Lung (tissue), 12 donors: ENCODE results near the gene STARD7. TPM values are rescaled to one million over a fixed set of nuclear protein-coding genes. Genes with fewer than 3 reads are reported as not detected.
A peak's percentile ranks its signal among the peaks of the same experiment; 100 is the strongest.

Source experiments
- ATAC-seq: fragments of 200-7000 bp; cut with Tn5 transposase; one replicate; pipeline ENCODE4 v1.9.1; 2020; ENCODE audit warnings: moderate number of reproducible peaks; ENCODE audit not compliant: insufficient read depth, low FRiP score
- DNase-seq, 3 donors: peaks; one replicate each; pipeline ENCODE4 v3.0.0-alpha.2; 2013 to 2017
- H3K27ac ChIP-seq, 2 donors: one replicate each; pipeline ENCODE4 v1.5.1; 2013; ENCODE audit warnings: mild to moderate bottlenecking in 2 of 2, moderate library complexity in 2 of 2, control low read depth in 1 of 2, inconsistent platforms in 1 of 2, low read depth in 1 of 2, low read length in 1 of 2
- H3K27me3 ChIP-seq, 3 donors: one replicate each; pipeline ENCODE4 v1.5.1; 2013; ENCODE audit warnings: low read length in 2 of 3; ENCODE audit not compliant: control insufficient read depth in 3 of 3, insufficient read depth in 3 of 3
- H3K36me3 ChIP-seq, 4 donors: one replicate each; pipeline ENCODE4 v1.5.1; 2013; ENCODE audit warnings: low read length in 4 of 4, mild to moderate bottlenecking in 1 of 4, moderate library complexity in 1 of 4; ENCODE audit not compliant: control insufficient read depth in 4 of 4, insufficient read depth in 4 of 4
- H3K4me1 ChIP-seq, 5 donors: one replicate each; pipeline ENCODE4 v1.5.1; 2013; ENCODE audit warnings: low read length in 5 of 5, mild to moderate bottlenecking in 2 of 5, moderate library complexity in 1 of 5; ENCODE audit not compliant: control insufficient read depth in 5 of 5, insufficient read depth in 5 of 5
- H3K4me3 ChIP-seq: one replicate; pipeline ENCODE4 v1.5.1; 2013; ENCODE audit warnings: mild to moderate bottlenecking, control low read depth, moderate library complexity
- H3K9ac ChIP-seq, 2 donors: one replicate each; pipeline ENCODE4 v1.5.1; 2013; ENCODE audit warnings: low read length in 2 of 2, control low read depth in 1 of 2; ENCODE audit not compliant: insufficient read depth in 1 of 2
- H3K9me3 ChIP-seq, 4 donors: one replicate each; pipeline ENCODE4 v1.5.1; 2013; ENCODE audit warnings: low read length in 3 of 4, mild to moderate bottlenecking in 1 of 4, moderate library complexity in 1 of 4; ENCODE audit not compliant: control insufficient read depth in 4 of 4, insufficient read depth in 3 of 4
- CTCF ChIP-seq: IDR thresholded peaks from 2 replicates; pipeline ENCODE4 v1.5.1; 2012; ENCODE audit warnings: mild to moderate bottlenecking; ENCODE audit errors: control extremely low read depth, extremely low read depth
- WGBS, 2 donors: extraction: QIAGEN DNeasy Blood & Tissue Kit; methylation state at CpG; one replicate each; pipeline ENCODE4 v1.1.7; 2013; 5-methylcytosine and 5-hydroxymethylcytosine counted together
- polyA plus RNA-seq, 2 donors: library from polyadenylated mRNA; stranded (reverse); fragments of 200-250 nt; gene quantifications; one replicate each; pipeline ENCODE4 v1.2.1, GENCODE V29; 2013
- total RNA-seq, 2 donors: library from RNA; depleted of rRNA in 1 of 2; stranded (reverse); fragments of >200 nt in 1 of 2; gene quantifications; one replicate each; pipeline ENCODE4 v1.2.1, GENCODE V29; 2014 to 2021
- donor health status: control.
- donor health status: control.
- donor health status: Bipolar disorder and iron deficiency.
- donor health status: healthy.
- donor health status: DM: yes; HTN: yes; CAD: no.

Gene STARD7
- total and polyA plus RNA-seq, 4 donors: 52.2 to 141 (median 92.9) TPM

DNA sequence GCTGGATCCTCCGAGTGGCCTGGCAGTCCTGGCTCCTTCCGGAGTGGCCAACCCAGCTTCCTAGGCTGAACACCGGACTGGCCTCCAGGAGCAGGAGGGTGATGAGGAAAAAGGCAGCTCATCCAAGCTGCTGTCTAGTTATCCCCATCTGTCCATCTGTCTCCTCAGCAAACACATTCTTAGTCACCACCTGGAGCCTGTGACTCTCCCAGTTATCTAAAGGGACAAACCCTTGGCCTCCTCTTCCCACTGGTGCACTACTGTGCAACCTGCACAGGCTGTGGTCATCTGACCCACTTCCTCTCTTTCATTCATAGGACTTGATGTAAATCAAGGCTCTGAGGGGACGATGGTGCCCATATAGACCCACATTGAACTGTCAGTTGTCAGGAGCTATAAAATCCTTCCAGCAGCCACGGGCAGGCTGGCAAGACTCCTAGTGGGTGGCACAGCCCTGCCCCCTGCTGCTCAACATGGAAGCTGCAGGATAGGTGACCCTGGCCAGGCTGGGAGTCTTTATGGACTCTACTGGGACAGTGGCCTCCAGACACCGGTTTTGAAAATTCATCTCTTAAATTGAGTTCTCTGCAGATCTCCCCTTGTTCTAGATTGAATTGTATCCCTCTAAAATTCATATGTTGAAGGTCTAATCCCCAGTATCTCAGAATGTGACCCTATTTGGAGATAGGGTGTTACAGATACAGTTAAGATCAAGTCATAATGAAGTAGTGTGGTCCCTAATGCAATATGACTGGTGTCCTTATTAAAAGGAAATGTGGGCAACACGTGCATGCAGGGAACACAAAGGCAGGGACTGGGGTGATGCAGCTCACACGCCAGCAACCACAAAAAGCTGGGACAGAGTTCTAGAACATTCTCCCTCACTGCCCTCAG, 34.1 kb downstream of the STARD7 start:
- H3K36me3 ChIP-seq: no peaks in the 10 kb centered on the region
- no peaks in the 10 kb centered on the region for H3K27me3 ChIP-seq
- DNase-seq (peak; percentile 64 to 72 (median 65)), ATAC-seq (peak; percentile 86)
- 50 to 51% methylated on average over 8 of the region's 8 CpGs for WGBS, 2 donors
- no peak overlapping the region for H3K9ac ChIP-seq
- peaks cover 0 to 3% (median 1%) of the 10 kb centered on the region in 4 donors for H3K9me3 ChIP-seq
- peaks cover 0 to 5% (median 0%) of the 10 kb centered on the region in 5 donors for H3K4me1 ChIP-seq
- peak; percentile 87 for TF ChIP-seq CTCF
- no peak overlapping the region for H3K4me3 ChIP-seq
- H3K27ac ChIP-seq: no peak overlapping the region

DNA sequence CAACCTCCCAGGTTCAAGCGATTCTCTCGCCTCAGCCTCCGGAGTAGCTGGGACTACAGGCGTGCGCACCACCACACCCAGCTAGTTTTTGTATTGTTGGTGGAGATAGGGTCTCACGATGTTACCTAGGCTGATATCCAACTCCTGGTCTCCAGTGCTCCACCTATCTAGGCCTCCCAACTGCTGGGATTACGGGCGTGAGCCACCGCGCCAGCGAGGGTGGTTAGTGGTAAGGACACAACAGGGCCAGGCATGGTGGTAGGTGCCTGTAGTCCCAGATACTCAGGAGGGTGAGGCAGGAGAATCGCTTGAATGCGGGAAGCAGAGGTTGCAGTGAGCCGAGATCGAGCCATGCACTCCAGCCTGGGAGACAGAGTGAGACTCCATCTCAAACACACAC, 36.8 kb downstream of the STARD7 start:
- ATAC-seq (no peak), DNase-seq (no peak)
- H3K27ac ChIP-seq: no peak overlapping the region
- 93 to 95% methylated on average over 15 of the region's 15 CpGs for WGBS, 2 donors
- H3K4me1 ChIP-seq: peaks cover 0 to 3% (median 0%) of the 10 kb centered on the region in 5 donors
- peaks cover 0 to 3% (median 1%) of the 10 kb centered on the region in 4 donors for H3K9me3 ChIP-seq
- no peak for TF ChIP-seq CTCF
- no peaks in the 10 kb centered on the region for H3K27me3 ChIP-seq
- H3K36me3 ChIP-seq: no peaks in the 10 kb centered on the region
- no peak overlapping the region for H3K4me3 ChIP-seq
- no peak overlapping the region for H3K9ac ChIP-seq

DNA sequence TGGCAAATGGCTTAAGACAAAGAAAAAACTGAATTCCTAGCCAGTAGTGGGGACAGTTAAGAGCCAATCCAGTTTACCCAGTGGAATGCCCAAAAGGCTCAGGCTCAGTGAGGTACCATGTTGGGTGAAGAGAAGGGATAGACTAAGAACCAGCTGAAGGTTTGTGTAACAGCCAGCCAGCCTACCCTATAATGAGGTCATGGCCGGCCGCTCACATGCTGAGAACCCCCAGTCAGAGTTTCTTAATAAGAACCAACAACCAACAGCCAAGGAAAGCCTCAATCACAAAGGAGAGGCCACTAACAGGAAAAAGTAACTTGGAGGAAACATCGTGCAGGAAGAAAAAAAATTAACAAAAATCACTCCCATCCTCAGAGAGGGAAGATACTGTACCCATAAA, 38.0 kb downstream of the STARD7 start:
- TF ChIP-seq CTCF: no peak
- Histone ChIP-seq H3K9me3 (peaks cover 0 to 3% (median 1%) of the 10 kb centered on the region in 4 donors), H3K27ac (no peak overlapping the region), H3K4me3 (no peak overlapping the region), H3K27me3 (no peaks in the 10 kb centered on the region), H3K9ac (no peak overlapping the region), H3K36me3 (no peaks in the 10 kb centered on the region), H3K4me1 (no peaks in the 10 kb centered on the region)
- WGBS, 2 donors: 94 to 96% methylated on average over 3 of the region's 3 CpGs
- no peak for ATAC-seq
- no peak for DNase-seq
